ENCODE results near the gene CCDC88A. TPM values are rescaled to one million over a fixed set of nuclear protein-coding genes. Genes with fewer than 3 reads are reported as not detected.
A peak's percentile ranks its signal among the peaks of the same experiment; 100 is the strongest.

Gene CCDC88A
- total and polyA plus RNA-seq, 2 experiments from 2014 or later, result 30.4 to 32.4 TPM

DNA sequence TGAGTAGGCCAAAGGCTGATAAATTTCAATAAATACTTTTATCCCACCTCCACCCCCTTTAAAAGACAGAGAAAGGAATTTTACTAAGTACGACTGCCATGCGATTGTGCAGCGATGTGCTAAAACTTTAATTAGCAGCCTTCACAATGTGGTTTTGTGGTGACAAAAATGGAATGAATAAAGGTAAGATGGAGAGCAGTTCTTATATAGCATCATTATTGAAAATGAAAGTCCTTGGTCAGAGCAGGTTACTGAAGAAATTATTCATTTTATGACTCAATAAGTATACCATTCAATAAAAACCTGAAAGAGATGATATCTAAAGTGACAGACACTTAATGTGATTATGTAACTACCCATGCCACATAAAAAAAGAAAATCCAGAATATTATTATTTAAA is 117.4 kb downstream of the CCDC88A start:
- Histone ChIP-seq H2AFZ (no peak overlapping the region), H3F3A (ENCODE audit: insufficient read depth) (no peaks in the 10 kb centered on the region), H3K9me3 (ENCODE audit: low read depth) (no peaks in the 10 kb centered on the region), H3K4me2 (ENCODE audit: unreplicated experiment) (no peak overlapping the region), H3K9me2 (ENCODE audit: insufficient read depth) (no peaks in the 10 kb centered on the region), H3K36me3 (ENCODE audit: low read depth) (peaks cover 23% of the 10 kb centered on the region), H3K27me3 (replicated peaks; ENCODE audit: insufficient read depth) (no peaks in the 10 kb centered on the region), H3K79me2 (ENCODE audit: insufficient read depth) (no peaks in the 10 kb centered on the region), H3K4me1 (ENCODE audit: insufficient read depth) (no peaks in the 10 kb centered on the region), H4K20me1 (ENCODE audit: insufficient read depth) (no peaks in the 10 kb centered on the region), H3K27ac (no peak overlapping the region), H3K9ac (no peak overlapping the region), H3K4me3 (no peak overlapping the region)
- no peak for DNase-seq
- WGBS, 2 experiments (ENCODE audit: low coverage in 1 of 2, low lambda C conversion rate in 2 of 2, missing lambda C conversion rate in 2 of 2), result 97% methylated on average over 3 of the region's 3 CpGs
- TF ChIP-seq EZH2 (IDR thresholded peaks at IDR 0.05; ENCODE audit: insufficient read depth, poor library complexity, severe bottlenecking) (no peak), EZH2phosphoT487 (IDR thresholded peaks at IDR 0.05; ENCODE audit: insufficient read depth, low read depth) (no peak)
- in situ Hi-C loops (cut with MboI), result no loop called here

DNA sequence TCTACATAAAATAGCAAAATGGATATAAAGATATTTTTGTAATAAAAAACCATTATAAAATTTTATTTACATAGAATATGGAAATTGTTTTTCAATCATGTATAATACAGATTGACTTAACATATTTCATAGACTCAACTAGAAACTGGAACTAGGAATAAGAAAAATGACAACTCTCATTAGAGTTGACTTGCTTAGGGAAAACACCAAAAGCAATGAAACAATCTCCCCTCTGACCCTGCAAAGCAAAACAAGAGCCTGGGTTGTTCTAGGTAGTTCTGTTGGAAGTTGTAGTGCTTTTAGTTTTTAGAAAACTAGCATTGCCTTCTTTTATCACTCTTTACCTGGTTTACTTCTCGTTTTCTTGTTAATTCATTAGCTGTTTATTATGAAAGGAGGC is 118.4 kb downstream of the CCDC88A start:
- Histone ChIP-seq H3K9me3 (ENCODE audit: low read depth) (no peaks in the 10 kb centered on the region), H4K20me1 (ENCODE audit: insufficient read depth) (no peaks in the 10 kb centered on the region), H3K36me3 (ENCODE audit: low read depth) (peaks cover 18% of the 10 kb centered on the region), H3K9ac (no peak overlapping the region), H3F3A (ENCODE audit: insufficient read depth) (no peaks in the 10 kb centered on the region), H2AFZ (no peak overlapping the region), H3K4me3 (no peak overlapping the region), H3K79me2 (ENCODE audit: insufficient read depth) (no peaks in the 10 kb centered on the region), H3K27ac (no peak overlapping the region), H3K4me2 (ENCODE audit: unreplicated experiment) (no peak overlapping the region), H3K4me1 (ENCODE audit: insufficient read depth) (no peaks in the 10 kb centered on the region), H3K27me3 (replicated peaks; ENCODE audit: insufficient read depth) (no peaks in the 10 kb centered on the region), H3K9me2 (ENCODE audit: insufficient read depth) (no peaks in the 10 kb centered on the region)
- no peak for DNase-seq
- in situ Hi-C loops (cut with MboI), result no loop called here
- TF ChIP-seq EZH2 (IDR thresholded peaks at IDR 0.05; ENCODE audit: insufficient read depth, poor library complexity, severe bottlenecking), result no peak
- no peak for TF ChIP-seq EZH2phosphoT487 (IDR thresholded peaks at IDR 0.05; ENCODE audit: insufficient read depth, low read depth)
- 97 to 100% methylated on average over 1 of the region's 1 CpG for WGBS, 2 experiments (ENCODE audit: low coverage in 1 of 2, low lambda C conversion rate in 2 of 2, missing lambda C conversion rate in 2 of 2)

DNA sequence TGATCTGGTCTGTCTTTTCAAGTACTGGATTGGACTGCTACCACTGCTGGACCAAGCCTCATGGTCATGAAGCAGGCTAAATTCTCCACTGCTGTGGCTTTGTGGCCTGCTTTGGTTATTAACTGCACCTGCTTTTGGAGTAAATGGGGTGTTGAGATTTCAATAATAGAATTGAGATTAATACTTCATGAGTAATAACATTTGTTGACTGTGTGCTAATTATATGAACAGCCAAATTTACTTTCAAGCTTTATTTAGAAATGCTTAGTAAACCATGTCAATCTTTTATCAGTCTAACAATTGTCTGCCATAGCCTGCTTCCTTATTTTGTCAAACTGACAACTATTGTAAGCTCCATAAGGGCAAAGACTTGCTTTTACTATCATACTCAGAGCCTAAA is 123.3 kb downstream of the CCDC88A start:
- no peaks in the 10 kb centered on the region for H3K4me1 ChIP-seq (ENCODE audit: insufficient read depth)
- H3K27me3 ChIP-seq (replicated peaks; ENCODE audit: insufficient read depth), result no peaks in the 10 kb centered on the region
- no peaks in the 10 kb centered on the region for H3K9me3 ChIP-seq (ENCODE audit: low read depth)
- peaks cover 9% of the 10 kb centered on the region; the same call in 1 of the 2 replicates for H3K79me2 ChIP-seq (ENCODE audit: insufficient read depth)
- TF ChIP-seq EZH2phosphoT487 (IDR thresholded peaks at IDR 0.05; ENCODE audit: insufficient read depth, low read depth), result no peak
- TF ChIP-seq EZH2 (IDR thresholded peaks at IDR 0.05; ENCODE audit: insufficient read depth, poor library complexity, severe bottlenecking), result no peak
- no peaks in the 10 kb centered on the region for H3F3A ChIP-seq (ENCODE audit: insufficient read depth)
- H2AFZ ChIP-seq, result no peak overlapping the region
- DNase-seq, result no peak
- peaks cover 21% of the 10 kb centered on the region for H3K36me3 ChIP-seq (ENCODE audit: low read depth)
- no peak overlapping the region for H3K4me3 ChIP-seq
- H4K20me1 ChIP-seq (ENCODE audit: insufficient read depth), result no peaks in the 10 kb centered on the region
- in situ Hi-C loops (cut with MboI), result no loop called here
- no peak overlapping the region for H3K4me2 ChIP-seq (ENCODE audit: unreplicated experiment)
- no peak overlapping the region for H3K27ac ChIP-seq
- H3K9me2 ChIP-seq (ENCODE audit: insufficient read depth), result no peaks in the 10 kb centered on the region
- no peak overlapping the region for H3K9ac ChIP-seq

DNA sequence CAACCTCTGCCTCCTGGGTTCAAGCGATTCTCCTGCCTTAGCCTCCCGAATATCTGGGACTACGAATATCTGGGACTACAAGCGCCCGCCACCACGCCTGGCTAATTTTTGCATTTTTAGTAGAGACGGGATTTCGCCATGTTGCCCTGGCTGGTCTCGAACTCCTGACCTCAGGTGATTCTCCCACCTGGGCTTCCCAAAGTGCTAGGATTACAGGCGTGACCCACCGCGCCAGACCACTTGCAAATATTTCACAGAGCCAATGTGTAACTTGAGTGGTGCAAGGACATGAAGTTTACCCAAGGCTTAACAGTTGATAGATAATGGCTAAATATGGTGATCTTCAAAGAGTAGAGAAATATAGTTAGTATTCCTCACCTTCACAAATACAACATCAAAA is 136.6 kb downstream of the CCDC88A start:
- H3K27me3 ChIP-seq (replicated peaks; ENCODE audit: insufficient read depth), result no peaks in the 10 kb centered on the region
- H2AFZ ChIP-seq, result peak overlapping the region; percentile 79; the same call in 1 of the 2 replicates
- peaks cover 40% of the 10 kb centered on the region for H3K79me2 ChIP-seq (ENCODE audit: insufficient read depth)
- H3F3A ChIP-seq (ENCODE audit: insufficient read depth), result peaks cover 17% of the 10 kb centered on the region; the same call in 1 of the 2 replicates
- H4K20me1 ChIP-seq (ENCODE audit: insufficient read depth), result no peaks in the 10 kb centered on the region
- H3K36me3 ChIP-seq (ENCODE audit: low read depth), result no peaks in the 10 kb centered on the region
- no peaks in the 10 kb centered on the region for H3K9me3 ChIP-seq (ENCODE audit: low read depth)
- no peaks in the 10 kb centered on the region for H3K9me2 ChIP-seq (ENCODE audit: insufficient read depth)
- in situ Hi-C loops (cut with MboI), result no loop called here
- DNase-seq, result no peak
- peak overlapping the region; percentile 78 for H3K4me3 ChIP-seq
- peaks cover 11% of the 10 kb centered on the region; the same call in 1 of the 2 replicates for H3K4me1 ChIP-seq (ENCODE audit: insufficient read depth)
- peak overlapping the region; percentile 93 for H3K9ac ChIP-seq
- no peak for TF ChIP-seq EZH2phosphoT487 (IDR thresholded peaks at IDR 0.05; ENCODE audit: insufficient read depth, low read depth)
- TF ChIP-seq EZH2 (IDR thresholded peaks at IDR 0.05; ENCODE audit: insufficient read depth, poor library complexity, severe bottlenecking), result no peak
- 97 to 99% methylated on average over 12 of the region's 12 CpGs for WGBS, 2 experiments (ENCODE audit: low coverage in 1 of 2, low lambda C conversion rate in 2 of 2, missing lambda C conversion rate in 2 of 2)
- peak overlapping the region; percentile 80; the same call in 1 of the 2 replicates for H3K27ac ChIP-seq
- peak overlapping the region; percentile 81 for H3K4me2 ChIP-seq (ENCODE audit: unreplicated experiment)
